ENCODE data around the gene ALDH1L1. TPM values are rescaled to one million over a fixed set of nuclear protein-coding genes. Genes with fewer than 3 reads are reported as not detected.
A peak's percentile ranks its signal among the peaks of the same experiment; 100 is the strongest.

Gene ALDH1L1
- total RNA-seq, 1 donor from 2014 or later = not detected

DNA sequence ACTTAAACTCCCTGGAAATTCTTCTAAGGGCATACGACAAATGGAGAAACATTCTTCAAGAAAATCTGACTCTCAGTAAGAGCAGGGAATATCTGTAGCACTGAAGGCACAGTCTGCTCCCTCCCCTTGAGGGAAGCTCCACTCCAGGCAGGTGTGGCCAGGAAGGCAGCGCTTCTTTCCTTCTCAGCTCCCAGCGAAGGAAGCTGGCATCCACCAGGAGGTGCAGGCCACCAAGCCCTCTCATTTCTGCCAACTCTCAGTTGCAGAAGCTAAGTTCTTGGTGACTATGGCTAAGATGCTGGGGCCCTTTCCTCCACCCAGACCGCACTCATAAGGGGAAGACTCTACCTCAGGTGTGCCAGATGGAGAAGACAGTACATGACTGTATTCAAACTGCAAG, 58.8 kb downstream of the ALDH1L1 start:
- DNase-seq (ENCODE audit: low spot score) = no peak
- Mint-ChIP-seq H3K9me3 (ENCODE audit: unreplicated experiment) (no peaks in the 10 kb centered on the region), H3K36me3 (ENCODE audit: low read depth, unreplicated experiment) (no peaks in the 10 kb centered on the region), H3K27me3 (ENCODE audit: unreplicated experiment) (peaks cover 11% of the 10 kb centered on the region), H3K27ac (ENCODE audit: unreplicated experiment) (no peak overlapping the region), H3K4me1 (ENCODE audit: unreplicated experiment) (no peaks in the 10 kb centered on the region), H3K4me3 (ENCODE audit: unreplicated experiment) (no peak overlapping the region)
- TF ChIP-seq, protein P1, sequence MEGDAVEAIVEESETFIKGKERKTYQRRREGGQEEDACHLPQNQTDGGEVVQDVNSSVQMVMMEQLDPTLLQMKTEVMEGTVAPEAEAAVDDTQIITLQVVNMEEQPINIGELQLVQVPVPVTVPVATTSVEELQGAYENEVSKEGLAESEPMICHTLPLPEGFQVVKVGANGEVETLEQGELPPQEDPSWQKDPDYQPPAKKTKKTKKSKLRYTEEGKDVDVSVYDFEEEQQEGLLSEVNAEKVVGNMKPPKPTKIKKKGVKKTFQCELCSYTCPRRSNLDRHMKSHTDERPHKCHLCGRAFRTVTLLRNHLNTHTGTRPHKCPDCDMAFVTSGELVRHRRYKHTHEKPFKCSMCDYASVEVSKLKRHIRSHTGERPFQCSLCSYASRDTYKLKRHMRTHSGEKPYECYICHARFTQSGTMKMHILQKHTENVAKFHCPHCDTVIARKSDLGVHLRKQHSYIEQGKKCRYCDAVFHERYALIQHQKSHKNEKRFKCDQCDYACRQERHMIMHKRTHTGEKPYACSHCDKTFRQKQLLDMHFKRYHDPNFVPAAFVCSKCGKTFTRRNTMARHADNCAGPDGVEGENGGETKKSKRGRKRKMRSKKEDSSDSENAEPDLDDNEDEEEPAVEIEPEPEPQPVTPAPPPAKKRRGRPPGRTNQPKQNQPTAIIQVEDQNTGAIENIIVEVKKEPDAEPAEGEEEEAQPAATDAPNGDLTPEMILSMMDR (IDR thresholded peaks at IDR 0.05; ENCODE audit: unreplicated experiment) = no peak

DNA sequence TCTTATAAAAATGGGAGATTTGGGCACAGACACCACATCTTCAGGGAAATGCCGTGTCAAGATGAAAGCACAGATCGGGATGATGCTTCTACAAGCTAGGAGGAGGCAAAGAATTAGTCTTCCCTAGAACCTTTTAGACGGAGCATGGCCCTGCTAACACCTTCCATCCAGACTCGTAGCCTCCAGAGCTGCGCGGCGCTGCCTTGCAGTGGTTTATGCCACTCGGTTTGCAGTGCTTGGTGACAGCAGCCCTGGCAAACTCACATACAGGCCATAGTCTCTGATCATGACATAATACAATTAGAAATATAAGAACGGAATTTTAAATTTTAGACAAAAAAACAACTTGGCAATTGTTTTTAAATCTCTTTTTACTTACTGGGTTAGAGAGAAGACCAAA, 59.3 kb downstream of the ALDH1L1 start:
- no peaks in the 10 kb centered on the region for H3K4me1 Mint-ChIP-seq (ENCODE audit: unreplicated experiment)
- no peak overlapping the region for H3K4me3 Mint-ChIP-seq (ENCODE audit: unreplicated experiment)
- H3K27me3 Mint-ChIP-seq (ENCODE audit: unreplicated experiment) = peaks cover 11% of the 10 kb centered on the region
- DNase-seq (ENCODE audit: low spot score) = no peak
- no peak overlapping the region for H3K27ac Mint-ChIP-seq (ENCODE audit: unreplicated experiment)
- no peaks in the 10 kb centered on the region for H3K9me3 Mint-ChIP-seq (ENCODE audit: unreplicated experiment)
- TF ChIP-seq, protein P1 (IDR thresholded peaks at IDR 0.05; ENCODE audit: unreplicated experiment) = no peak
- H3K36me3 Mint-ChIP-seq (ENCODE audit: low read depth, unreplicated experiment) = no peaks in the 10 kb centered on the region

DNA sequence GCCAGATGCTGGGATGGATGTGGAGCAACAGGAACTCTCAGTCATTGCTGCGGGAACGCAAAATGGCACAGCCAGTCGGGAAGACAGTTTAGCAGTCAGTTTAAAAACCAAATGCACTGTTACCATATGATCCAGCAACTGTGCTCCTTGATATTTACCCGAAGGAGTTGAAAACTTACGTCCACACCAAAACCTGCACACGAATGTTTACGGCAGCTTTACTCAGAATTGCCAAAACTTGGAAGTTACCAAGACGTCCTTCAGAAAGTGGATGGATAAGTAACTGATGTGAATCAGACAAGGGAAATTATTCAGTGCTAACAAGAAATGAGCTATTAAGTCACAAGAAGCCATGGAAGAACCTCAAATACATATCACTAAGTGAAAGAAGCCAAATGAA, 60.4 kb downstream of the ALDH1L1 start:
- Mint-ChIP-seq H3K27ac (ENCODE audit: unreplicated experiment) (no peak overlapping the region), H3K4me1 (ENCODE audit: unreplicated experiment) (no peaks in the 10 kb centered on the region), H3K27me3 (ENCODE audit: unreplicated experiment) (peaks cover 6% of the 10 kb centered on the region), H3K4me3 (ENCODE audit: unreplicated experiment) (no peak overlapping the region), H3K36me3 (ENCODE audit: low read depth, unreplicated experiment) (no peaks in the 10 kb centered on the region), H3K9me3 (ENCODE audit: unreplicated experiment) (no peaks in the 10 kb centered on the region)
- DNase-seq (ENCODE audit: low spot score) = no peak
- TF ChIP-seq, protein P1 (IDR thresholded peaks at IDR 0.05; ENCODE audit: unreplicated experiment) = no peak

DNA sequence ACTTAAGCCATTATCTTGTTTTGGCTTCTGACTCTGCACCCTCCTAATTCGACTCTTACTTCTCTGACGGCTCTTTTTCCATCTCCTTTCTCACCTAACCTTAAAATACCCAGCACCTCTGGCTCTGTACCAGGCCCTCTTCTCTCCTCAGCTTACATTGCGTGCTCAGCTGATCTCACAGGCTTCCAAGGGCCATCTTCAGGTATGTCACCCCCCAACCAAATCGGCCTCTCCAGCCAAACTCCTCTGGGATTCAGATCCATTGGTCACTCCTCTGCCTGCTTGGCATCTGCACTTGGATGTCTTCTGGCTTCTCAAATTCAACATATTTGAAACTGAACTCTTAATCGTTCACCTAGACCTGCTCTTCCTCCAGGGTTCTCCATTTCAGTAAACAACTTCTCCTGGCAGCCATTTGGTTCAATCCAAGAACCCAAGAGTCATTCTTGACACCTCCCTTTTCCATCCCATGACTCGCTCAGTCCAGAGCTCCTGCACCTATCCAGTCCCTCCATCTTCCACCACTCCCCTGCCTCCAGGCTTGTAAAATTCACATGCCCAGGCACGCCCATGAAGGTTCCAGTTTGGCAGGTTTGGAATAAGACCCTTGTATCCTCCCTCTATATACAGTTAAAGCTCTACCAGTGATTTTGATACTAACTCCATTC, 61.2 kb downstream of the ALDH1L1 start:
- Mint-ChIP-seq H3K27ac (ENCODE audit: unreplicated experiment) (peak overlapping the region; percentile 24), H3K4me3 (ENCODE audit: unreplicated experiment) (no peak overlapping the region), H3K36me3 (ENCODE audit: low read depth, unreplicated experiment) (no peaks in the 10 kb centered on the region), H3K27me3 (ENCODE audit: unreplicated experiment) (peaks cover 6% of the 10 kb centered on the region), H3K9me3 (ENCODE audit: unreplicated experiment) (no peaks in the 10 kb centered on the region), H3K4me1 (ENCODE audit: unreplicated experiment) (no peaks in the 10 kb centered on the region)
- TF ChIP-seq, protein P1 (IDR thresholded peaks at IDR 0.05; ENCODE audit: unreplicated experiment) = no peak
- DNase-seq (ENCODE audit: low spot score) = no peak

DNA sequence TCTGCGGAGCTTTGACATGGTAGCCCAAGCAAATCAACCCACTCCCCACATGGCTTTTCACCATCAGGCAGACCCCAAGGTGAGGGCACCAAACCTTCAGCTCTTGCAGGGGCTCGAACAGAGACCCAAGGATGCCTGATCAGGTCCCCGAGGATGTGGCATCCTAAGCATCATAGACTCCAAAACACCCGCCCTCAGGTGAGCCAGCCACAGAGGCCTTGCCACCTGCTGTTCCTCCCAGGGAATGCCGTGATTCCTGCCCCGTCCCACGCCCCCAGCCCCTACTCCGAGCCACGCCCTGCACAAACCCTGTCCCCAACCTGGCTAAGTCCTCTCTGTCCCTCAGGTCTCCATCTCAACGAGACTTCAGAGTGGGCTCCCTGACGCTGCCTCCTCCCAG, 61.8 kb downstream of the ALDH1L1 start:
- TF ChIP-seq, protein P1 (IDR thresholded peaks at IDR 0.05; ENCODE audit: unreplicated experiment) = no peak
- Mint-ChIP-seq H3K36me3 (ENCODE audit: low read depth, unreplicated experiment) (no peaks in the 10 kb centered on the region), H3K27me3 (ENCODE audit: unreplicated experiment) (peaks cover 6% of the 10 kb centered on the region), H3K4me1 (ENCODE audit: unreplicated experiment) (no peaks in the 10 kb centered on the region), H3K27ac (ENCODE audit: unreplicated experiment) (no peak overlapping the region), H3K9me3 (ENCODE audit: unreplicated experiment) (no peaks in the 10 kb centered on the region), H3K4me3 (ENCODE audit: unreplicated experiment) (no peak overlapping the region)
- no peak for DNase-seq (ENCODE audit: low spot score)

All from endothelial cell (in vitro differentiated cells).